Caki2 (cell line): ENCODE measurements around the gene C5orf15. TPM values are rescaled to one million over a fixed set of nuclear protein-coding genes. Genes with fewer than 3 reads are reported as not detected.
"Not testable (repeated sequence)": the region's sequence is repeated elsewhere in the genome, so short reads cannot be mapped to it uniquely, and the experiment has no call there.

Experiments
- DNase-seq: peaks from one replicate; pipeline ENCODE4 v3.0.0-alpha.2; 2015; ENCODE audit warnings: low read depth
- in situ Hi-C: cut with HindIII; loops from 2 replicates; pipeline ENCODE4 v1.10.0; 2016; ENCODE audit warnings: low sequenced_read_pairs, low pct_unique_long_range_greater_than_20kb, mixed read lengths
- total RNA-seq: library from RNA; depleted of rRNA; stranded (reverse); fragments of >200 nt; shearing (Covaris generic); gene quantifications from 2 replicates; pipeline ENCODE4 v1.2.3, GENCODE V29; 2014; ENCODE audit warnings: low replicate concordance

The C5orf15 gene
- total RNA-seq, 1 experiment from 2014 or later: 111 TPM

DNA sequence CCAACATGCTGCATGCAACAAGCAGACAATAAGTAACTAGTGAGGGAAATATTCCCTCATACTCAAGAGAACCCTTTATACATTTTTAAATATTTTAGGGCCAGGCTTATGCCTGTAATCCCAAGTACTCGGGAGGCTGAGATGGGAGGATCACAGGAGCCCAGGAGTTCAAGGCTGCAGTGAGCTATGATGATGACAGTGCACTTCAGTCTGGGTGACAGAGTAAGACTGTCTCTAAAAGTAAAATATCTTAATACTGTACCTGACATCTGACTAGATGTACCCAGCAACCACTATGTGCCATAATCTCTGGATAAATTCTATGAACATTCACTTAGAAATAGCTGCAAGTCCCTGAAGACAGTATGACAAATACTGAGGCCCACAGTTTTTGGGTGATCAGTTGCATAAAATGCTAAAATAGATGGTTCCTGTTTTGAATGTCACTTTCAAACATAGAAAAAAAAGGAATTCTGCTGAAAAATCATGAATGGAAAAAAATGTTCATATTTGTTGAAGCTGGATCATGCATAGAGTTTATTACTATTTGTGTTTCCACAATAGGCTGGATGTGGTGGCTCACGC, 2.0 kb upstream of the C5orf15 start:
- in situ Hi-C loops: no loop called here
- DNase-seq: no peak

DNA sequence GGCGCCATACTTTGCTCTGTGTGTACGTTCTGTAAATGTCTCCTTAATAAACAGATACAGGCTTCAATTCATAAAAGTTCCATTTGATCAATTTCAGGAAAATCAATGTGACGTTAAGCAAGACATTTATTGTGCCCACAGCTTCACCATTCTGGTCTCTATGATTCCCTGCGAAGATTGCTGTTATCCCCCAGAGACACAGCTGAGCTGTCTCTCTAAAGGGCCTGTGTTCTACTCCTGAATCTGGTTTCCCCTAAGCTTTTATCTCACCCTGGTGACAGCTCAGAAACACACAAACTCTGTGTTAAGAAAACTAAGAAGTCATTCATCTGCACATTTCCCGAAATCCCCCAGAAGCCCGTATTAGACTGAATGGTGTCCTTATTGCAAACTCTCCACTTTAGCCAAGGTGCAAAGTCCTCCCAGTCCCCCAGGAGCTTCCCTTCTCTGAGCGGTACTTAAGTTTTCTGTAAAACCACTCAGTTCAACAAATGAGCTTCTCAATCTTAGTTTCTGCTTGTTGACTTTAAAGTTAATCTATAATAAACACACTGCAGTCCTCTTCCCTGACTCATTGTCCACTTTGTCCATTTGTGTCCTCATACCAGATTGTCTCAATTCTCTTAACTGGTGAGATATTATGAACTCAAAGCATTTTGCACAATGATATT, 1.4 kb upstream of the C5orf15 start:
- peak; percentile 90 for DNase-seq
- in situ Hi-C loops: no loop called here

DNA sequence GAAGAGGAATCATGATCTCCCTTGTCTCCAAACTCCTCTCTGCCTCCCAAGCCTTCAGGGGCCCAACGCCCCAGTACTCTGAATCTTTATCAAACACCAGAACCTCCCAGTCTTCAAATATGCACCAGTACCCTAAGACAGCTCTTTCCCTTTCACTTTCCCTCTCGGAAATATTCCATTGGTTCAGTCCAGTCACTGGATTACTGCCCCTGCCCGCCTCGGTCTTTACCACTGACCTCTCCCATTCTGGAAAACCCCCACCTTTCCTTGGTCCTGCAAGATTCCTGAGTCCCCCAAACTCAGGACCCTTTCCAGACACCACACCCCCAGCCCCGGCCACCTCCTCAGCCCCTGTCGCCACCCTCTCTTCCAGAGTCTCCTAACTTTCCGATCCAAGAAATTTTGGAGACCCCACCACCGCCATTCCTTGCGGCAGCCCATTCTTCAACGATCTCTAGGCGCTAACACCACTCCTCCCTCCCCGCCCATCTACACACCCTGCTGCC, 674 bp downstream of the C5orf15 start:
- in situ Hi-C loops: no loop called here
- peak; percentile 44 for DNase-seq

DNA sequence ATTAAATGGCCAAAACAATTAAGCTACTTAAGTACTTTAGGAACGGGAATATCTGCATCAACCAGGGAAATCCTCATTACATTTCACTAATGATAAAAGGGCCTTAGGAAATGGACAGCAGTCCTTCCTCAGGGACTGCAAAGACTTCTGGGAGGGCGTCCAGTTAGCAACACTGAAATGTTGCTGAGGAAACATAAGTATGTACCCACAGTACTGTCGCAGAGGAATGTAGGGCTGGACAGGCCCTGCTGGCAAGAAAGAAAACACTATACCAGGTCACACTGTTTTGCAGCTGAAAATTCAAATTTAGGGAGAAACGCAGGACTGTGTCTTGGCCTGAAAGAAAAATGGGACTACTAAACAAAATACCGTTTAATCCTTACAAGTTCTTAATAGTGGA, 1.3 kb downstream of the C5orf15 start:
- no peak for DNase-seq
- in situ Hi-C loops: no loop called here

DNA sequence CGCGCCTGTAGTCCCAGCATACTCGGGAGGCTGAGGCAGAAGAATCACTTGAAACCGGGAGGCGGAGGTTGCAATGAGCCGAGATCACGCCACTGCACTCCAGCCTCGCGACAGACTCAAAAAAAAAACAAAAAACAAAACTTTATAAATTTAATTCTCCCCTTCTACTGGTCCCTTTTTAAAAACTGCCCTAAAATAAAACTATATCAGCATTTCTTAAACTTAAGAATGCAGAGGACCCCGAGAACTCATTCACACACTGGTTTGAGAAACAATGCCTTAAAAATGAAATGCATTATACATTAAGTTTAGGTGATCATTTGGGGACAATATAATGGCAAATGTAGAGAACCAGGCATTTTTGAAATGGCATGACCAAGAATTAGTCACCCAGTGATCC, 2.3 kb downstream of the C5orf15 start:
- no peak for DNase-seq
- in situ Hi-C loops: no loop called here

DNA sequence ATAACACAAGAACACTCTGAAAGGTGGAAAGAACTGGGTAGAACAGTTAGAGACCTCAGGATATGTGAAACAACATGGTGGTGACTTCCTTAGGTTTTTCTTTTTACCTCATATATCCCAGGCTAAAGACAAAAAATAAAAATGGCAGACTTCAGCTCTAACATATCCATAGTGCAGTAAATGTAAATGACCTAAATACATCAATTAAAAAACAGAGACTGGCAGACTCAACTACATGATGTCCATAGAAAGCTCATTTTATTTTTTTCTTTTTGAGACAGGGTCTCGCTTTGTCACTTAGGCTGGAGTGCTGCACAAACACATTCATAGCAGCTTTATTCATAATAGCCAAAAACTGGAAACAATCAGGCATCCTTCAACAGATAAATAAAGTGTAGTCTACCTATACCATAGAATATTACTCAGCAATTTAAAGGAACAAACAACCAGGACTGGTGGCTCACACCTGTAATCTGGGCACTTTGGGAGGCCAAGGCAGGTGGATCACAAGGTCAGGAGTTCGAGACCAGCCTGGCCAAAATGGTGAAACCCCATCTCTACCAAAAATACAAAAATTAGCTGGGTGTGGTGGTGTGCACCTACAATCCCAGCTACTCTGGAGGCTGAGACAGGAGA, 4.8 kb downstream of the C5orf15 start:
- DNase-seq: no peak
- in situ Hi-C loops: no loop called here

DNA sequence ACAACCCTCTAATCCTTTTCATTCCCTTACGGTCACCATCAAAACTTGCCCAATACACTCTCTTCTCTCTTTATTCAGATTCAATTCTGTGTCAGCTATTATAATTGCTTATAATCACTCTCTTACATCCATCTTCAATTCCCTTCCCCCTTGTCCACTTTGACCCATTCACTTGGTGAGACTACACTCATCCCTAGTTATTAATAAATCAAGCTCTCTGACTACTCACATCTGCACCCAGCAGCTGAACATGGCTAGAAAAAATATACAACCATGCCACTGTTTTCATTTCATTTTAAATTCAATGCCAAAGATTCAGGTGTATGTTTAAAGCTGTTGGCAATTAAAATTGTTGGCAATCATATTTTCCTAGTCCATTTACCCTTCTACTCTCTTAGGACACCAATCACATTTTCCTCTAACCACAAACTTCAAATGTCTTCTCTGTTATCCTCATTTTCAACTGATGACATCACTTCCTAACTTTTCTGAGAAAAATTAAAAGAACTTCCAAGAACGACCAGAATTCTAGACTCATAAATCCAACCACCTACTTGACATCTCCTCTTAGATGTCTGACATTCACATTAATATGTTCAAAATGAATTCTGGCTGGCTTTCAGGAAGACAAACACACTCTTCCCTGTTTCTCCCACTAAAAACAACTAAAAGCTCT, 5.5 kb downstream of the C5orf15 start:
- peak; percentile 59 for DNase-seq
- in situ Hi-C loops: no loop called here

DNA sequence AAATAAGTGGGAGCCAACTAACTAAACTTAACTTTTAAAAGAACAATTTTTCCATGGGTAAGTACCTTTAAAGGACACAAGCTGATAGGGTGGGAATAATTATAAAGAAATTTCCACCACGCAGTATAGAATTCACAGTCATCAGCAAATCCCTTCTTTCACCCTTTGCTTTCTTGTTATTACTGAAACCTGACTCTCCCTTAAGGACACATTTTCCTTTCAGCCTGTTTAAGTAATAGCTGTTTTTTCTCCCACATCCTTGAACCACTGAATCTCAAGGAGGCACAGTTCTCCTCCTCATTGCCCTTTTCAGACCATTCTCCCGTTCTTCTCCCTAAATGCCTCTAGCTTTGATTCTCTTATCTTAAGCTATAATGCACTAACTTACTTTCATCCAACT, 6.3 kb downstream of the C5orf15 start:
- DNase-seq: no peak
- in situ Hi-C loops: no loop called here

DNA sequence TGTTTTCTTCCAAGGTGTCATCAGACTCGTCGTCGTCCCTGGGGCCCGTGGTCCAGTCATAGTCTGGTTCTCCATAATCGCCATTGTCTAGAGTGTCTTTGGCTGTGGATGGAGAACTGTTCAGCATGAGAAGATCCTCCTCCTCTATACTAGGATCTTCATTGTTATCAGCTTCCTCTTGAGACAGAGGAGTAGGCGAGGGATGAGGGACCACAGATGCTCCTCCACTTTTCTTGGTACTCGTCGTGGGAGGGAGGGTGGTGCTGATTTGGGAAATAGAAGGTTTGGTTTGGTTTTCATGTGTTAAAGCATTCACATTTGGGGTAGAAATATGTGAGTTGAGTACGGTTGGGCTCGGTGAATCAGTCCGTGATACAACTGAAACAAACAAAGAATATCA, 8.8 kb downstream of the C5orf15 start:
- DNase-seq: no peak
- in situ Hi-C loops: no loop called here

DNA sequence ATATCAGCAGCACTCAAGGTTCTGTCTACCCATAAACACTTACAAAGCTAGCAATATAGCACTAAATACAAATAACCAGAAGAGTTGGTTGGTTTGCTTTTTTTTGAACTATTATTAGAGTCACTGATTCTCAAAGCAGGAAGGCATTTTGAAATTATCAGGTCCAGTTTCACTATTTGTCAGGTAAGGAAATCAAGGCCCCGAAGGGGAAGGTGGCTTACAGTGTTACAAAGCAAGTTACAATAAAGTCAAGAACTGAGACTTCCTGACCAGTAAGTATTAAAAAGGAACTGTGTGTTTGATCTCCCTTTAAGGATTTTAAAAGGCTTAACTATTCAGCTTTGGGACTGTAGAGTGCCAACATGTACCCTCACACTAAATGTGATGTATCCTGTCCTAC, 10.8 kb downstream of the C5orf15 start:
- DNase-seq: no peak
- in situ Hi-C loops: no loop called here

DNA sequence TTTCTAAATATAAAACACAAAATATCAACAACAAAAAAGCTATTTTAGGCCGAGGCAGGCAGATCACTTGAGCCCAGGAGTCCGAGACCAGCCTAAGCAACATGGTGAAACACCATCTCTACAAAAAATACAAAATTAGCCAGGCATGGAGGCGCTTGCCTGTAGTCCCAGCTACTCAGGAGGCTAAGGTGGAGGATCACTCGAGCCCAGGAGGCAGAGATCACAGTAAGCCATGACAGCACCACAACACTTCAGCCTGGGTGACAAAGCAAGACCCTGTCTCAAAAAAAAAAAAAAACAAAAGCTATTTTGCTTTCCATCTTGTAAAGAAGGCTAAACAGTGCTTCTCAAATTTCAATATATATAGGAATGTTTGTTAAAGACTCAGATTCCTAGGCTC, 11.3 kb downstream of the C5orf15 start:
- in situ Hi-C loops: no loop called here

DNA sequence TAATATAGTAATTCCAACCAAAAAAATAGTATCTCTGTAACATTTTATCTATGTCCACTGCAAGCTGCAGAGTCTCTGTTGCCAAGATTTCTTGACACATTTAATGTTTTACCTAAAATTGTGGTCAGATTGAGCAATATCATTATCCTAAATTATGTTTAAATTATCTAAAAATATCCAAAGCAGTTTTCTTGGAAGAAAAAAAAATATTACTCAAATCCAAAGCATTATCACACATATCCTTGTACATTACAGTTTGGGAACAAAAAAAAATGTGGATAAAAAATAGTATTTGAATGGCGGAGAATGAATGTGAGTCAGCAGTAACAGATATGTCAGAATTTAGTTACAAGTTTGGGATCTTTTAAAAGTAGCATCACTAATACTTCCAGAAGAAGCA, 12.2 kb downstream of the C5orf15 start:
- in situ Hi-C loops, DNase-seq: not testable (repeated sequence)

More for the DNA sequence above, 11.3 kb downstream of the C5orf15 start:
- DNase-seq: no peak

DNA sequence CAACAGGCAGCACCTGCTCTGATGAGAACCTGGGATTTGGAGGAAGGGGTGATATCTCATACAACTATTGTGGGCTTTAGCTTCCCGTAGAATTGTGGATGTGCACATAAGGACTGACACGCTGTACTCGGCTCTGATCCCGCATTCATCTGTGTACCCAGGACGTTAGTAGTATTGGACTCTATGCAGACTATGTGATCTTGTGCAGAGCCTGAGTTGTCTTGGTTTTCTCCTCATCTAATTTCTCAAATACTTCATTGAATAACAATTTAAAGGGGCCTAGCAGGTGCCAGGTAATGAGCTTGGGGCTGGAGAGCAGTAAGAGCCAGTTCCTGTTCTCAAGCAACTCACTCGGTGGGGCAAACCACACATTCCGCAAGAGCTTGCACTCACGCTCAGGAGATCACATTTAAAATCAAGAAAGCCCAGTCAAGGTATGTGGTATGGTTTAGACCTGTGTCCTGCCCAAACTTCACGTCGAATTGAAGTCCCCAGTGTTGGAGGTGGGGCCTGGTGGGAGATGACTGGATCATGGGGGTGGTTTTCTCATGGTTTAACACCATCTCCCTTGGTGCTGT, 14.8 kb downstream of the C5orf15 start:
- no peak for DNase-seq
- in situ Hi-C loops: no loop called here

DNA sequence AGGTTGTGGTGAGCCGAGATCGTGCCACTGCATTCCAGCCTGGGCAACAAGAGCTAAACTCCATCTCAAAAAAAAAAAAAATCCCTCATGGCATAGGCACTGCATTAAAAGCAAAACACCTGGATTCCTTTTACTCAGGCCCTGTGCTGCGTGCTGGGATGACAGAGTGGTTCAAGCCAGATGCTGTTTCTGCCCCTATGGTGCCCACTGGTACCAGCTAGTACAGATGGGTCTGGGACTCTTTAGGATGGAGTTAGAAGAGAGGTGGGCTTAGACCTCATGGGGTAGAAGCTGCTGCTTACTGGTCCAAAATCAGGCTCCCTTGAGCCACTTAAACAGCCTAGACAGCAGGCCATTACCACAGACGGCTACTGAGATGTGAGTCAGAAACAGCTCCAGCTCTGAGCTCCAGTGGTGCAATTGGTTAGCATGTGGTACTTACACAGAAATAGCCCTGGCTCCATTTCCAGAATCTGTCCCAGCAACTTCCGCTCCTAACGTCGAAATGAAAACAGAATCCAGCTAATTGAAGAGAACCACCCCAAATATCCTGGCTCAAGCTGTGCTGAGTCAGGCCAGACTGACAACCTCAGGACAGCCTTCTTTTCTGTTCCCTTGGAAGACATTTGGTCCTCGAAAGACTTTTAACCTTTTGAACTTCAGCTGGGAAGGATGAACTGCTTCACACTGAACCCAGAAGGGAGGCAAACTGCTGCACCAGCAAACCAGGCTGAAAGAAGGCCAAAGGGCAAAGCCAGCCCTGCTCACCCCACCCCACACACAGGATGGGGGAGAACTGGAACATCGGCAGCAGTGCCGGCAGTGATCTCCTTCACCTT, 15.5 kb downstream of the C5orf15 start:
- in situ Hi-C loops: no loop called here

DNA sequence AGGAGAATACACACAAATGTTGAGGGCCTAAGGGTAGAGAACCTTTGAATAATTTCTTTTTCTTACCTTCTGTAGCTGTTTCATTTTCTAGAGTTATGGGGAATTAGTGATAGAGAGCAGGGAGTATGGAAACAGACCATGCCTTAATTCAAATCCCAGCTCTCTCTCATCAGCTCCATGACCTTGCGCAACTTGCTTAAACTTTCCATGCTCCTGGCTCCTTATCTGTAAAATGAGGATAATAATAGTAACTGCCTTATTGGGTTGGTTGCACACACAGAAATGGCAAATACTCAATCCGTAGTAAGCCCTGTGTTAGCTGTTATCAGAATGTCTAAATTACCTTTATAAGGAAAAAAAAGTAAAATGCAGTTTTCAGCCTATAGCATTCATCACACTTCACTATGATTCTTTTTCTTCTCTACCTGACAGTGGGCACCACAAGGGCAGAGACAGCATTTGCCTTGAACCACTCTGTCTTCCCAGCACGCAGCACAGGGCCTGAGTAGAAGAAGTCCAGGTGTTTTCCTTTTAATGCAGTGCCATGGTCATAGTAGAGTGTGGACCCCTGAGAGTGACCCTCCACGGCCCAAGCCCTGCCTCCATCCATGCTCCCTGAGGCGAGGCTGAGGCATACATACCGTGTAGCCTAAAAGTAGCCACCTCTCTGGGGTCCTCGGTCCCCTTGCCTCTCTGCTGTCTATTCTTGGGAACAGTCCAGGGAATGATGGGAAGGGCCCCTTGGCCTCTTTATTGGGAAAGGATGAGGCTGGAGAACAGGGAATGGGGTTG, 17.4 kb downstream of the C5orf15 start:
- in situ Hi-C loops: no loop called here
- DNase-seq: no peak

More for the DNA sequence above, 15.5 kb downstream of the C5orf15 start:
- DNase-seq: no peak

DNA sequence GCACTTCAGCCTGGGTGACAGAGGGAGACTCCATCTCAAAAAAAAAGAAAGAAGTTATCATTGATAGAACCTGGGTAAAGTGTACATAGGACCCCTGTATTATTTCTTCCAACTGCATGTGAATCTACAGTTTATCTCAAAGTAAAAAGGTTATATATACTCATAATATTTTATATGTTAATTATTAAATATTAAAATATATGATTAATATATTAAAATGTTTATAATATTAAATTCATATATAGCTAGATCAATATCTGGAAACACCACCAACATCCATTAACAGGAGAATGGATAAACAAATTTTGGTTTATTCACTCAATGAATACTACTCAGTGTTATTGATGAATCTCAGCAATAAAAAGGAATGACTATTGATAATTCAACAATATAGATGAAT, 19.7 kb downstream of the C5orf15 start:
- in situ Hi-C loops: no loop called here
- no peak for DNase-seq

DNA sequence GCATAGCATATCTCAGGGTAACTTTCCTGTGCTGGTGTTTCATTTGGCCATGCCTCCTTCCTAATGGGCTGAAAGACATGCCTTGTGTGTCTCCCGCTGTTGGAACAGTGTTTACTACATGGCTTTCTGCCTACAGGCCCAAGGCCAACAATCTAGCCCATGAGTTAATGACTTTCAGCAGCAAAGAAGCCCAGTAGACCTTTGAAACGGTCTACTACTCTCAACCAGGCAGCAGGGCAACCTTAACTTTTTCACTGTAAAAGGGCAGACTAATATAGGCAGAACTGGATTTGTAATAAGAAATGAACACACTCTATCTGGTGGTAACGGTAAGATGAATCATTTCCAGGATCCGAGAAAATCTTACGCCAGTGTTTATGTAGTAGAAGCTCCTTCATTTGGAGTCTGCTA, 21.0 kb downstream of the C5orf15 start:
- DNase-seq: no peak
- in situ Hi-C loops: no loop called here
